GM20000 (cell line): ENCODE measurements around the gene CARD14.

Experiments used
- DNase-seq: peaks from one replicate; pipeline ENCODE4 v3.0.0; 2012; ENCODE audit warnings: low spot score
- CTCF ChIP-seq: IDR thresholded peaks from 2 replicates; pipeline ENCODE4 v1.5.1; 2012; ENCODE audit warnings: mild to moderate bottlenecking, control low read depth; ENCODE audit errors: extremely low read depth, missing control alignments

CARD14 gene

GRCh38 chr17:80212511-80212910 is 42.7 kb downstream of the CARD14 start:
- DNase-seq: no peak
- no peak for TF ChIP-seq CTCF

- DNase-seq: no peak
- no peak for TF ChIP-seq CTCF
Measured at GRCh38 chr17:80212962-80213642, 43.3 kb downstream of the CARD14 start.

GRCh38 chr17:80213643-80213975 is 43.8 kb downstream of the CARD14 start:
- TF ChIP-seq CTCF: no peak
- no peak for DNase-seq

- DNase-seq: no peak
- no peak for TF ChIP-seq CTCF
Measured at GRCh38 chr17:80214012-80214877, 44.4 kb downstream of the CARD14 start.

GRCh38 chr17:80214878-80215210 is 45.0 kb downstream of the CARD14 start:
- no peak for TF ChIP-seq CTCF
- no peak for DNase-seq

GRCh38 chr17:80216473-80217456 is 46.9 kb downstream of the CARD14 start:
- no peak for DNase-seq
- no peak for TF ChIP-seq CTCF
